ENCODE measurements around the gene EHHADH.

GRCh38 chr3:185153861-185154629, 99.8 kb downstream of the EHHADH start:
- TF ChIP-seq CTCF (IDR thresholded peaks at IDR 0.05): no peak
- no peak for TF ChIP-seq POLR2A (IDR thresholded peaks at IDR 0.05)

Data from thyroid gland (tissue), 4 donors.